ENCODE data around the gene CNTNAP1.

- TF ChIP-seq CTCF (IDR thresholded peaks at IDR 0.05), result no peak
- TF ChIP-seq POLR2A (IDR thresholded peaks at IDR 0.05), result no peak
These were observed 12.7 kb upstream of the CNTNAP1 start for GRCh38 chr17:42669705-42669976.
